HG03039 (cell line): ENCODE measurements around the gene GCG.

Experiments used
- ATAC-seq: cut with Tn5 transposase; IDR thresholded peaks from one replicate; pipeline ENCODE4 v1.9.1; 2021; ENCODE audit warnings: mild to moderate bottlenecking, moderate library complexity; ENCODE audit not compliant: unreplicated experiment

GCG gene

GRCh38 chr2:162103443-162104009 lies 48.5 kb downstream of the GCG start:
- ATAC-seq = no peak

GRCh38 chr2:162100579-162100978 lies 51.5 kb downstream of the GCG start:
- no peak for ATAC-seq

GRCh38 chr2:162099836-162100235 lies 52.2 kb downstream of the GCG start:
- no peak for ATAC-seq
